ENCODE measurements around the gene TRPM7. TPM values are rescaled to one million over a fixed set of nuclear protein-coding genes. Genes with fewer than 3 reads are reported as not detected.

TRPM7 gene
- total and polyA plus RNA-seq, 9 of the 15 experiments (the other 6 are each of a cell fraction or from before 2014, with no cell fraction given): 12.3 to 59.2 (median 31.5) TPM

- FAIRE-seq (peak; percentile 63), DNase-seq (ENCODE audit: extremely low read depth in 1 of 4, low spot score in 3 of 4) (peak; percentile 41 to 86 (median 51)), ATAC-seq (peak; percentile 82)
- peak overlapping the region; percentile 82 for H3K4me3 ChIP-seq
- H2AFZ ChIP-seq (ENCODE audit: low read depth, low read length): peak overlapping the region; percentile 97
- H3K4me2 ChIP-seq (ENCODE audit: insufficient read depth, low read length): peak overlapping the region; percentile 96
- WGBS (ENCODE audit: insufficient coverage, low coverage, missing lambda C conversion rate): under 1% methylated on average over 30 of the region's 30 CpGs
- H4K20me1 ChIP-seq (replicated peaks; ENCODE audit: control insufficient read depth, insufficient read depth, low read length): no peaks in the 10 kb centered on the region; the same call in 1 of the 2 replicates
- peak overlapping the region; percentile 87 to 98 for H3K9ac ChIP-seq (ENCODE audit: insufficient read depth in 1 of 2, low read depth in 2 of 2, low read length in 2 of 2)
- ChIA-PET CTCF (ENCODE audit: low intra/inter-chr PET ratio) (interaction anchor here (1.6 kb wide), 1 partner anchor 191 kb away, joined by 3 read pairs; no protein-coding TSS in a partner anchor), POLR2A (interaction anchor here (0.6 to 1.9 kb wide), 5 partner anchors 9 to 183 kb away, joined by 3 to 7 read pairs (median 4); partner anchors contain the start of gene SPPL2A)
- no peaks in the 10 kb centered on the region for H3K27me3 ChIP-seq (ENCODE audit: control insufficient read depth in 2 of 2, insufficient read depth in 2 of 2, low read length in 2 of 2)
- H3K36me3 ChIP-seq (ENCODE audit: control insufficient read depth, insufficient read depth, low read length): peaks cover 35% of the 10 kb centered on the region; the same call in 2 of the 3 replicates
- H3K4me1 ChIP-seq (replicated peaks in 1 of 2; ENCODE audit: control insufficient read depth in 2 of 2, insufficient read depth in 2 of 2, low read length in 2 of 2): peaks cover 9 to 26% of the 10 kb centered on the region in 2 experiments; a peak in 4 of 5 replicates
- TSS peak; percentile 79 for BruUV-seq (replicated peaks)
- no peaks in the 10 kb centered on the region for H3K9me3 ChIP-seq (replicated peaks; ENCODE audit: control insufficient read depth, insufficient read depth, low read depth, low read length)
- no peaks in the 10 kb centered on the region for H3K9me1 ChIP-seq (ENCODE audit: control insufficient read depth, insufficient read depth, low read length)
- intact Hi-C loops (cut with micrococcal nuclease): loop anchor here (2.0 kb wide), 1 partner anchor 79 kb away; the partner anchor contains the start of gene SPPL2A
- H3K27ac ChIP-seq (ENCODE audit: extremely low read depth, low read depth, low read length): peak overlapping the region; percentile 97
- H3K79me2 ChIP-seq (ENCODE audit: control insufficient read depth, insufficient read depth, low read length): peaks cover 64% of the 10 kb centered on the region
- in situ Hi-C loops (cut with MboI): no loop called here
- TF ChIP-seq NBN (IDR thresholded peaks at IDR 0.05; ENCODE audit: low read depth): no peak
- TF ChIP-seq ZNF274 (IDR thresholded peaks at IDR 0.05; ENCODE audit: borderline replicate concordance, low read depth, low read length): no peak
- TF ChIP-seq ZBTB9 (CRISPR knock-in tag; IDR thresholded peaks at IDR 0.05): no peak
- TF ChIP-seq TCF7L2 (IDR thresholded peaks at IDR 0.05; ENCODE audit: low read depth, low read length): no peak
- TF ChIP-seq SP2 (IDR thresholded peaks at IDR 0.05; ENCODE audit: extremely low read depth, low read depth, low read length, poor library complexity, severe bottlenecking): no peak
- TF ChIP-seq ZNF395 (CRISPR knock-in tag; IDR thresholded peaks at IDR 0.05): no peak
- TF ChIP-seq RCOR1 (IDR thresholded peaks at IDR 0.05; ENCODE audit: borderline replicate concordance in 1 of 2, low read depth in 2 of 2, low read length in 2 of 2): peak in 1 of 2 experiments; percentile 70; a peak in 1 of 4 replicates
- TF ChIP-seq, protein P1, sequence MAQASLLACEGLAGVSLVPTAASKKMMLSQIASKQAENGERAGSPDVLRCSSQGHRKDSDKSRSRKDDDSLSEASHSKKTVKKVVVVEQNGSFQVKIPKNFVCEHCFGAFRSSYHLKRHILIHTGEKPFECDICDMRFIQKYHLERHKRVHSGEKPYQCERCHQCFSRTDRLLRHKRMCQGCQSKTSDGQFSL (CRISPR knock-in tag; IDR thresholded peaks at IDR 0.05): 0 out of 2 replicates have a peak, but pooled peaks have one; percentile 5
- TF ChIP-seq, protein P1 (tag; IDR thresholded peaks at IDR 0.05): no peak
- TF ChIP-seq SP1 (CRISPR knock-in tag; IDR thresholded peaks at IDR 0.05): no peak
- TF ChIP-seq EGR1 (conservative IDR thresholded peaks at IDR 0.05): no peak
- TF ChIP-seq ZNF232 (CRISPR knock-in tag; IDR thresholded peaks at IDR 0.05): no peak
- TF ChIP-seq NFYB (IDR thresholded peaks at IDR 0.05; ENCODE audit: extremely low read depth, insufficient read length): no peak
- no peak for TF ChIP-seq ZNF586 (CRISPR knock-in tag; conservative IDR thresholded peaks at IDR 0.05)
- no peak; a peak in 1 of 4 replicates for TF ChIP-seq NRF1 (conservative IDR thresholded peaks at IDR 0.05 in 1 of 2, IDR thresholded peaks at IDR 0.05 in 1 of 2)
- no peak for TF ChIP-seq ERF (CRISPR knock-in tag; IDR thresholded peaks at IDR 0.05)
Measured at GRCh38 chr15:50685976-50686468, 575 bp downstream of the TRPM7 start.
